SK-N-MC (cell line): ENCODE measurements around the gene CIAO1.

Experiments used
- DNase-seq: peaks from one replicate; pipeline ENCODE4 v3.0.0-alpha.2; 2011; ENCODE audit warnings: low read depth, low spot score
- H3K27ac ChIP-seq: fragments of 200-600 bp; sonication (generic); 2 replicates; pipeline ENCODE4 v1.5.1; 2016; ENCODE audit warnings: mixed run types
- H3K36me3 ChIP-seq: fragments of 200-600 bp; sonication (generic); 2 replicates; pipeline ENCODE4 v1.6.1; 2017; ENCODE audit warnings: antibody characterized with exemption, low read length, mixed read lengths; ENCODE audit not compliant: insufficient read depth
- H3K4me3 ChIP-seq: fragments of 200-600 bp; sonication (generic); 2 replicates; pipeline ENCODE4 v1.5.1; 2016
- H3K9ac ChIP-seq: fragments of 200-600 bp; sonication (generic); 2 replicates; pipeline ENCODE4 v1.8.0; 2017; ENCODE audit warnings: mixed run types, mixed read lengths; ENCODE audit not compliant: insufficient read length
- H3K9me3 ChIP-seq: fragments of 200-600 bp; sonication (generic); 2 replicates; pipeline ENCODE4 v1.6.1; 2017; ENCODE audit warnings: low read depth, mild to moderate bottlenecking, antibody characterized with exemption, low read length, moderate library complexity, mixed read lengths
- EZH2 ChIP-seq: fragments of 200-600 bp; sonication (generic); IDR thresholded peaks from one replicate; pipeline ENCODE4 v1.6.1; 2017; ENCODE audit warnings: antibody characterized with exemption
- FOXP2 ChIP-seq: optimal IDR thresholded peaks from 2 replicates; pipeline ENCODE3; 2011; ENCODE audit warnings: mild to moderate bottlenecking, moderate library complexity; ENCODE audit not compliant: insufficient read depth; ENCODE audit errors: extremely low read length, control extremely low read depth
- POLR2AphosphoS5 ChIP-seq: IDR thresholded peaks from 2 replicates; pipeline ENCODE4 v1.6.1; 2012; ENCODE audit warnings: mild to moderate bottlenecking, low read depth, low read length, borderline replicate concordance

CIAO1 gene

GRCh38 chr2:96245609-96246390, 20.2 kb upstream of the CIAO1 start:
- Histone ChIP-seq H3K36me3 (no peaks in the 10 kb centered on the region), H3K4me3 (no peak overlapping the region), H3K9me3 (no peaks in the 10 kb centered on the region), H3K27ac (no peak overlapping the region), H3K9ac (no peak overlapping the region)
- no peak for DNase-seq
- TF ChIP-seq FOXP2: no peak
- TF ChIP-seq POLR2AphosphoS5: no peak
- no peak for TF ChIP-seq EZH2

- H3K36me3 ChIP-seq: no peaks in the 10 kb centered on the region
- no peak for TF ChIP-seq EZH2
- TF ChIP-seq POLR2AphosphoS5: no peak
- no peak for TF ChIP-seq FOXP2
- H3K9me3 ChIP-seq: no peaks in the 10 kb centered on the region
- H3K4me3 ChIP-seq: no peak overlapping the region
- no peak overlapping the region for H3K9ac ChIP-seq
- no peak overlapping the region for H3K27ac ChIP-seq
- no peak for DNase-seq
Measured at GRCh38 chr2:96247009-96247408, 19.0 kb upstream of the CIAO1 start.

GRCh38 chr2:96247896-96248295, 18.1 kb upstream of the CIAO1 start:
- Histone ChIP-seq H3K4me3 (no peak overlapping the region), H3K9ac (no peak overlapping the region), H3K9me3 (no peaks in the 10 kb centered on the region), H3K27ac (no peak overlapping the region), H3K36me3 (no peaks in the 10 kb centered on the region; the same call in 1 of the 2 replicates)
- DNase-seq: no peak
- no peak for TF ChIP-seq EZH2
- TF ChIP-seq FOXP2: no peak

GRCh38 chr2:96248624-96249023, 17.4 kb upstream of the CIAO1 start:
- no peak for DNase-seq
- Histone ChIP-seq H3K4me3 (no peak overlapping the region), H3K36me3 (peaks cover 7% of the 10 kb centered on the region; the same call in 1 of the 2 replicates), H3K9ac (no peak overlapping the region), H3K27ac (no peak overlapping the region), H3K9me3 (no peaks in the 10 kb centered on the region)
- TF ChIP-seq EZH2 (no peak), POLR2AphosphoS5 (no peak), FOXP2 (no peak)

- DNase-seq: peak; percentile 48
- Histone ChIP-seq H3K27ac (peak overlapping the region; percentile 82), H3K9ac (no peak overlapping the region), H3K9me3 (no peaks in the 10 kb centered on the region), H3K36me3 (peaks cover 10% of the 10 kb centered on the region; the same call in 1 of the 2 replicates), H3K4me3 (peak overlapping the region; percentile 46)
- TF ChIP-seq FOXP2: no peak
- TF ChIP-seq EZH2: no peak
- TF ChIP-seq POLR2AphosphoS5: no peak
Measured at GRCh38 chr2:96249654-96250053, 16.4 kb upstream of the CIAO1 start.

- Histone ChIP-seq H3K9ac (peak overlapping the region; percentile 13), H3K9me3 (no peaks in the 10 kb centered on the region), H3K36me3 (peaks cover 10% of the 10 kb centered on the region; the same call in 1 of the 2 replicates), H3K27ac (peak overlapping the region; percentile 82), H3K4me3 (no peak overlapping the region)
- no peak for DNase-seq
- TF ChIP-seq EZH2 (no peak), POLR2AphosphoS5 (no peak), FOXP2 (no peak)
Measured at GRCh38 chr2:96250188-96250587, 15.8 kb upstream of the CIAO1 start.

- Histone ChIP-seq H3K9ac (no peak overlapping the region), H3K36me3 (peaks cover 15% of the 10 kb centered on the region; the same call in 1 of the 2 replicates), H3K4me3 (no peak overlapping the region), H3K27ac (no peak overlapping the region), H3K9me3 (no peaks in the 10 kb centered on the region)
- no peak for TF ChIP-seq EZH2
- no peak for TF ChIP-seq FOXP2
- no peak for TF ChIP-seq POLR2AphosphoS5
- no peak for DNase-seq
Measured at GRCh38 chr2:96251721-96252292, 14.2 kb upstream of the CIAO1 start.

GRCh38 chr2:96252526-96252925, 13.5 kb upstream of the CIAO1 start:
- TF ChIP-seq FOXP2: no peak
- no peak for TF ChIP-seq EZH2
- TF ChIP-seq POLR2AphosphoS5: no peak
- no peak overlapping the region for H3K9ac ChIP-seq
- no peak overlapping the region for H3K27ac ChIP-seq
- no peaks in the 10 kb centered on the region for H3K9me3 ChIP-seq
- no peak for DNase-seq
- no peak overlapping the region for H3K4me3 ChIP-seq
- H3K36me3 ChIP-seq: peaks cover 15% of the 10 kb centered on the region; the same call in 1 of the 2 replicates

GRCh38 chr2:96253006-96253405, 13.0 kb upstream of the CIAO1 start:
- Histone ChIP-seq H3K4me3 (no peak overlapping the region), H3K36me3 (peaks cover 15% of the 10 kb centered on the region; the same call in 1 of the 2 replicates), H3K9me3 (no peaks in the 10 kb centered on the region), H3K9ac (no peak overlapping the region), H3K27ac (no peak overlapping the region)
- no peak for DNase-seq
- no peak for TF ChIP-seq POLR2AphosphoS5
- no peak for TF ChIP-seq FOXP2
- no peak for TF ChIP-seq EZH2
